Pulmonary artery endothelial cell (primary cell): ENCODE measurements around the gene PACS2. TPM values are rescaled to one million over a fixed set of nuclear protein-coding genes. Genes with fewer than 3 reads are reported as not detected.
A peak's percentile ranks its signal among the peaks of the same experiment; 100 is the strongest.

ENCODE experiments used
- DNase-seq: peaks from one replicate; pipeline ENCODE4 v3.0.0-alpha.2; 2011; ENCODE audit warnings: low read depth, low spot score
- total RNA-seq: library from RNA; depleted of rRNA; stranded (reverse); fragments of >200 nt; gene quantifications from 2 replicates; pipeline ENCODE4 v1.2.3, GENCODE V29; 2014

Gene PACS2
- total RNA-seq, 1 donor from 2014 or later = 52.6 TPM

- no peak for DNase-seq
Observed at GRCh38 chr14:105367116-105368031, 52.8 kb downstream of the PACS2 start.

GRCh38 chr14:105368032-105368417 is 53.5 kb downstream of the PACS2 start:
- no peak for DNase-seq

- no peak for DNase-seq
Observed at GRCh38 chr14:105368426-105368825, 53.9 kb downstream of the PACS2 start.

GRCh38 chr14:105368910-105369652 is 54.5 kb downstream of the PACS2 start:
- no peak for DNase-seq

GRCh38 chr14:105369653-105370040 is 55.1 kb downstream of the PACS2 start:
- no peak for DNase-seq

- no peak for DNase-seq
Observed at GRCh38 chr14:105374389-105374788, 59.8 kb downstream of the PACS2 start.

- DNase-seq = peak; percentile 8
Observed at GRCh38 chr14:105375635-105376057, 61.1 kb downstream of the PACS2 start.

- DNase-seq = no peak
Observed at GRCh38 chr14:105376521-105377440, 62.2 kb downstream of the PACS2 start.

GRCh38 chr14:105377555-105378182 is 63.1 kb downstream of the PACS2 start:
- no peak for DNase-seq

- no peak for DNase-seq
Observed at GRCh38 chr14:105378199-105378598, 63.7 kb downstream of the PACS2 start.

- no peak for DNase-seq
Observed at GRCh38 chr14:105378873-105379685, 64.5 kb downstream of the PACS2 start.

- DNase-seq = no peak
Observed at GRCh38 chr14:105379946-105380345, 65.4 kb downstream of the PACS2 start.

GRCh38 chr14:105380756-105381155 is 66.2 kb downstream of the PACS2 start:
- DNase-seq = no peak

- DNase-seq = no peak
Observed at GRCh38 chr14:105381446-105382342, 67.1 kb downstream of the PACS2 start.

- no peak for DNase-seq
Observed at GRCh38 chr14:105382343-105383082, 68.0 kb downstream of the PACS2 start.

GRCh38 chr14:105383083-105383730 is 68.7 kb downstream of the PACS2 start:
- DNase-seq = no peak

GRCh38 chr14:105384041-105384557 is 69.6 kb downstream of the PACS2 start:
- DNase-seq = no peak
